ENCODE results near the gene BACH2.
"Not testable (repeated sequence)": the region's sequence is repeated elsewhere in the genome, so short reads cannot be mapped to it uniquely, and the experiment has no call there.

BACH2 gene

GRCh38 chr6:90212274-90212673 lies 84.4 kb downstream of the BACH2 start:
- TF ChIP-seq CTCF (conservative IDR thresholded peaks at IDR 0.05; ENCODE audit: control insufficient read depth, insufficient read depth, low read depth, low read length), result no peak
- DNase-seq (ENCODE audit: low read depth), result no peak
- no peak overlapping the region for H3K4me3 ChIP-seq (ENCODE audit: control insufficient read depth, low read depth, low read length)

- no peak for TF ChIP-seq CTCF (conservative IDR thresholded peaks at IDR 0.05; ENCODE audit: control insufficient read depth, insufficient read depth, low read depth, low read length)
- H3K4me3 ChIP-seq (ENCODE audit: control insufficient read depth, low read depth, low read length), result no peak overlapping the region
- DNase-seq (ENCODE audit: low read depth), result no peak
These were observed 87.1 kb downstream of the BACH2 start for GRCh38 chr6:90209527-90209926.

GRCh38 chr6:90208690-90209089 lies 88.0 kb downstream of the BACH2 start:
- not testable (repeated sequence) for DNase-seq (ENCODE audit: low read depth)

GRCh38 chr6:90204327-90205056 lies 92.2 kb downstream of the BACH2 start:
- DNase-seq (ENCODE audit: low read depth), result peak; percentile 82
- TF ChIP-seq CTCF (conservative IDR thresholded peaks at IDR 0.05; ENCODE audit: control insufficient read depth, insufficient read depth, low read depth, low read length), result no peak
- H3K4me3 ChIP-seq (ENCODE audit: control insufficient read depth, low read depth, low read length), result no peak overlapping the region

More at GRCh38 chr6:90208690-90209089, 88.0 kb downstream of the BACH2 start:
- not testable (repeated sequence) for H3K4me3 ChIP-seq (ENCODE audit: control insufficient read depth, low read depth, low read length)

GRCh38 chr6:90203672-90204071 lies 93.0 kb downstream of the BACH2 start:
- H3K4me3 ChIP-seq (ENCODE audit: control insufficient read depth, low read depth, low read length), result no peak overlapping the region
- no peak for DNase-seq (ENCODE audit: low read depth)
- no peak for TF ChIP-seq CTCF (conservative IDR thresholded peaks at IDR 0.05; ENCODE audit: control insufficient read depth, insufficient read depth, low read depth, low read length)

GRCh38 chr6:90202156-90202555 lies 94.5 kb downstream of the BACH2 start:
- H3K4me3 ChIP-seq (ENCODE audit: control insufficient read depth, low read depth, low read length), result no peak overlapping the region
- no peak for TF ChIP-seq CTCF (conservative IDR thresholded peaks at IDR 0.05; ENCODE audit: control insufficient read depth, insufficient read depth, low read depth, low read length)
- no peak for DNase-seq (ENCODE audit: low read depth)

GRCh38 chr6:90199900-90200299 lies 96.7 kb downstream of the BACH2 start:
- peak; percentile 42 for DNase-seq (ENCODE audit: low read depth)
- no peak overlapping the region for H3K4me3 ChIP-seq (ENCODE audit: control insufficient read depth, low read depth, low read length)
- TF ChIP-seq CTCF (conservative IDR thresholded peaks at IDR 0.05; ENCODE audit: control insufficient read depth, insufficient read depth, low read depth, low read length), result no peak
